Measurements from ENCODE around the gene A1BG. TPM values are rescaled to one million over a fixed set of nuclear protein-coding genes. Genes with fewer than 3 reads are reported as not detected.
A peak's percentile ranks its signal among the peaks of the same experiment; 100 is the strongest.

A1BG gene
- total RNA-seq, 2 experiments from 2014 or later, result 26.9 to 47.2 TPM

- Histone ChIP-seq H3K4me3 (ENCODE audit: low read depth, low read length, poor library complexity, severe bottlenecking) (no peak overlapping the region), H3K4me2 (ENCODE audit: low read length) (no peak overlapping the region), H3K27ac (ENCODE audit: low read depth, low read length, poor library complexity, severe bottlenecking) (no peak overlapping the region), H3K79me2 (ENCODE audit: insufficient read depth, low read depth, low read length) (no peaks in the 10 kb centered on the region), H4K20me1 (ENCODE audit: insufficient read depth, low read length) (no peaks in the 10 kb centered on the region), H3K9me2 (ENCODE audit: insufficient read depth, low read length) (no peaks in the 10 kb centered on the region), H3K4me1 (ENCODE audit: insufficient read depth, low read length, poor library complexity, severe bottlenecking) (no peaks in the 10 kb centered on the region), H2AFZ (ENCODE audit: low read length) (no peak overlapping the region), H3K36me3 (ENCODE audit: insufficient read depth, low read length) (peaks cover 31% of the 10 kb centered on the region), H3K9me3 (ENCODE audit: low read length) (no peaks in the 10 kb centered on the region)
- BruUV-seq (replicated peaks), result no TSS peak
- POLR2A ChIA-PET, result no interaction called here
- intact Hi-C loops (cut with micrococcal nuclease; ENCODE audit: unreplicated experiment), result no loop called here
- peak; percentile 36 for DNase-seq (ENCODE audit: low spot score)
- no peak for TF ChIP-seq EZH2phosphoT487 (IDR thresholded peaks at IDR 0.05; ENCODE audit: borderline replicate concordance, low read depth, low read length)
- TF ChIP-seq CTCF (conservative IDR thresholded peaks at IDR 0.05; ENCODE audit: low read length), result no peak
- CTCF ChIA-PET (ENCODE audit: unreplicated experiment), result no interaction called here
These were observed 35.7 kb downstream of the A1BG start for GRCh38 chr19:58317476-58318072.

GRCh38 chr19:58315580-58315979 is 37.7 kb downstream of the A1BG start:
- H3K4me1 ChIP-seq (ENCODE audit: insufficient read depth, low read length, poor library complexity, severe bottlenecking), result no peaks in the 10 kb centered on the region
- H3K4me3 ChIP-seq (ENCODE audit: low read depth, low read length, poor library complexity, severe bottlenecking), result no peak overlapping the region
- no peaks in the 10 kb centered on the region for H3K79me2 ChIP-seq (ENCODE audit: insufficient read depth, low read depth, low read length)
- ChIA-PET POLR2A (no interaction called here), CTCF (ENCODE audit: unreplicated experiment) (no interaction called here)
- no peaks in the 10 kb centered on the region for H3K9me2 ChIP-seq (ENCODE audit: insufficient read depth, low read length)
- no TSS peak for BruUV-seq (replicated peaks)
- no peaks in the 10 kb centered on the region for H4K20me1 ChIP-seq (ENCODE audit: insufficient read depth, low read length)
- no peaks in the 10 kb centered on the region for H3K9me3 ChIP-seq (ENCODE audit: low read length)
- DNase-seq (ENCODE audit: low spot score), result no peak
- no peak overlapping the region for H2AFZ ChIP-seq (ENCODE audit: low read length)
- H3K4me2 ChIP-seq (ENCODE audit: low read length), result no peak overlapping the region
- H3K27ac ChIP-seq (ENCODE audit: low read depth, low read length, poor library complexity, severe bottlenecking), result no peak overlapping the region
- TF ChIP-seq EZH2phosphoT487 (IDR thresholded peaks at IDR 0.05; ENCODE audit: borderline replicate concordance, low read depth, low read length), result no peak
- no peak for TF ChIP-seq CTCF (conservative IDR thresholded peaks at IDR 0.05; ENCODE audit: low read length)
- intact Hi-C loops (cut with micrococcal nuclease; ENCODE audit: unreplicated experiment), result no loop called here
- peaks cover 47% of the 10 kb centered on the region for H3K36me3 ChIP-seq (ENCODE audit: insufficient read depth, low read length)

- Histone ChIP-seq H3K4me3 (ENCODE audit: low read depth, low read length, poor library complexity, severe bottlenecking) (no peak overlapping the region), H3K4me2 (ENCODE audit: low read length) (no peak overlapping the region), H3K27ac (ENCODE audit: low read depth, low read length, poor library complexity, severe bottlenecking) (no peak overlapping the region), H3K9me3 (ENCODE audit: low read length) (peaks cover 2% of the 10 kb centered on the region; the same call in 1 of the 2 replicates), H4K20me1 (ENCODE audit: insufficient read depth, low read length) (no peaks in the 10 kb centered on the region), H3K36me3 (ENCODE audit: insufficient read depth, low read length) (peaks cover 86% of the 10 kb centered on the region), H3K79me2 (ENCODE audit: insufficient read depth, low read depth, low read length) (peaks cover 8% of the 10 kb centered on the region; the same call in 1 of the 2 replicates), H3K4me1 (ENCODE audit: insufficient read depth, low read length, poor library complexity, severe bottlenecking) (peaks cover 2% of the 10 kb centered on the region), H3K9me2 (ENCODE audit: insufficient read depth, low read length) (no peaks in the 10 kb centered on the region), H2AFZ (ENCODE audit: low read length) (no peak overlapping the region)
- TF ChIP-seq EZH2phosphoT487 (IDR thresholded peaks at IDR 0.05; ENCODE audit: borderline replicate concordance, low read depth, low read length) (no peak), CTCF (conservative IDR thresholded peaks at IDR 0.05; ENCODE audit: low read length) (no peak)
- no TSS peak for BruUV-seq (replicated peaks)
- intact Hi-C loops (cut with micrococcal nuclease; ENCODE audit: unreplicated experiment), result no loop called here
- no peak for DNase-seq (ENCODE audit: low spot score)
- ChIA-PET POLR2A (no interaction called here), CTCF (ENCODE audit: unreplicated experiment) (no interaction called here)
These were observed 41.9 kb downstream of the A1BG start for GRCh38 chr19:58311345-58311865.

All from OCI-LY7 (cell line).